ENCODE results near the gene PAX5. TPM values are rescaled to one million over a fixed set of nuclear protein-coding genes. Genes with fewer than 3 reads are reported as not detected.
A peak's percentile ranks its signal among the peaks of the same experiment; 100 is the strongest.

PAX5 gene
- total RNA-seq, 2 experiments from 2014 or later: 0.10 to 0.12 TPM

DNA sequence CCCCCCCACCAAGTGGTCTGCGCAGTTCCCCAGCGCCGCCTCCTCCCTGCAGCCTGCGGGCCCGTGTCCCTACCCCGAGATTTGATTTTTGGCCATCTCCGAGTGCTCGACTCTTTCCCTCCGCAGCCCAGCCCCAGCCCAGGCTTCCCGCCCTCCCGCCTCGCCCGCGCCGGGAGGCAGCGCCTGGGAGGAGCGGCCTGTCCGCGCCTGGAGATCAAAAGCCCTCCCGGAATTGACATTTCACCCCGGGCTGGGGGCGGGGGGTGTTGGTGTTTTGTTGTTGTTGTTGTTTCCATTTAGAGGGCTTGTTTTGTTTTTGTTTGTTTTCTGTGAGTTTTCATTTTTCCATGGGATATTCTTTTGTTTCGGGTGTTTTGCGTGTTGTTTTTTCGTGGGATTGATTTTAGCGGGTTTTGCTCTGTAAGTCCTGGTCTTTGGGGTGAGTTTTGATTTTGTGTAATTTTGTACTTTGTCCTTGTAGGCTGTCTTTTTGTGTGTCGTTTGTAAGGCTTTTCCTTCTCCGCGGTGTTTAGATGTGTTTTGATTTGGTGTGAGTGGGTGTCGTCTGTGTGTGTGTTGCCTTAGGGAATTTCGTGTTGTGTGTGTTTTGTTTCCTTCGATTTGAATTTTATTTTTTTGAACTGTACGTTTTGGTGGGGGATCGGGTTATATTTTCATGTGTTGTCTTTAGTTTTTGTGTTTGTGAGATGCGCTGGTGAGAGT lies 1.7 kb upstream of the PAX5 start:
- Mint-ChIP-seq H3K36me3 (ENCODE audit: low read depth) (peaks cover 6% of the 10 kb centered on the region), H3K4me1 (peaks cover 39% of the 10 kb centered on the region), H3K9me3 (no peaks in the 10 kb centered on the region), H3K4me3 (peak overlapping the region; percentile 61), H3K27me3 (peaks cover 89% of the 10 kb centered on the region), H3K27ac (peak overlapping the region; percentile 15)
- no peak for DNase-seq
- ChIA-PET POLR2A (no interaction called here), CTCF (interaction anchor here (0.9 to 1.4 kb wide), 3 partner anchors 10 to 52 kb away, joined by 3 to 4 read pairs (median 3); no protein-coding TSS in a partner anchor)

- CTCF ChIA-PET: interaction anchor here (1.2 to 1.4 kb wide), 2 partner anchors 9 to 39 kb away, joined by 3 to 4 read pairs; no protein-coding TSS in a partner anchor
- peaks cover 6% of the 10 kb centered on the region for H3K36me3 Mint-ChIP-seq (ENCODE audit: low read depth)
- POLR2A ChIA-PET: no interaction called here
Observed at GRCh38 chr9:37034938-37035647, 1.0 kb upstream of the PAX5 start.

GRCh38 chr9:37034305-37034937 lies 353 bp upstream of the PAX5 start:
- no peak for DNase-seq
- POLR2A ChIA-PET: no interaction called here
- H3K27me3 Mint-ChIP-seq: peaks cover 91% of the 10 kb centered on the region

More at GRCh38 chr9:37034938-37035647, 1.0 kb upstream of the PAX5 start:
- Mint-ChIP-seq H3K27me3 (peaks cover 90% of the 10 kb centered on the region), H3K9me3 (no peaks in the 10 kb centered on the region), H3K4me3 (peak overlapping the region; percentile 43), H3K4me1 (peaks cover 43% of the 10 kb centered on the region), H3K27ac (peak overlapping the region; percentile 17)
- DNase-seq: no peak

DNA sequence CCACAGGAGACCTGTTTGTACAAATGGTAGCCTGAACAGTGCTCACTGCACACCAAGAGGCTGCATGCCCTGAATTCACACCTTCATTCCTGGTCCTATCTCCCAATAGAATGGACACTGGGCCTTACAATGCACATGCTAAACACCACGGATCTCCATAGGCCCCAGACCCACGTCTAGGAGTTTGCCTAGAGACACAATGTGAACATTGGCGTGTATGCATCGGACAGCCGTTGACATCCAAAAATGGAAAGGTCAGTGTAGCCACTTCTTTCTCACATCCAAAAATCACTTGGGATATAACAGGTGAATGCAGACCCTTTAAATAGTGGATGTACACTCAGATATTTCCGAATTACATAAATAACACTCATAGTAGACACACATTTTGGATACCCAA lies 927 bp downstream of the PAX5 start:
- H3K36me3 Mint-ChIP-seq (ENCODE audit: low read depth): peaks cover 6% of the 10 kb centered on the region
- H3K4me3 Mint-ChIP-seq: no peak overlapping the region
- CTCF ChIA-PET: no interaction called here
- no peak for DNase-seq
- POLR2A ChIA-PET: no interaction called here
- H3K9me3 Mint-ChIP-seq: no peaks in the 10 kb centered on the region
- peaks cover 48% of the 10 kb centered on the region for H3K4me1 Mint-ChIP-seq
- no peak overlapping the region for H3K27ac Mint-ChIP-seq
- peaks cover 91% of the 10 kb centered on the region for H3K27me3 Mint-ChIP-seq

More at GRCh38 chr9:37034305-37034937, 353 bp upstream of the PAX5 start:
- H3K36me3 Mint-ChIP-seq (ENCODE audit: low read depth): peaks cover 6% of the 10 kb centered on the region
- H3K9me3 Mint-ChIP-seq: no peaks in the 10 kb centered on the region
- CTCF ChIA-PET: interaction anchor here (1.2 kb wide), 1 partner anchor 8 kb away, joined by 4 read pairs; no protein-coding TSS in a partner anchor
- H3K4me3 Mint-ChIP-seq: peak overlapping the region; percentile 47
- peak overlapping the region; percentile 17 for H3K27ac Mint-ChIP-seq
- H3K4me1 Mint-ChIP-seq: peaks cover 45% of the 10 kb centered on the region

DNA sequence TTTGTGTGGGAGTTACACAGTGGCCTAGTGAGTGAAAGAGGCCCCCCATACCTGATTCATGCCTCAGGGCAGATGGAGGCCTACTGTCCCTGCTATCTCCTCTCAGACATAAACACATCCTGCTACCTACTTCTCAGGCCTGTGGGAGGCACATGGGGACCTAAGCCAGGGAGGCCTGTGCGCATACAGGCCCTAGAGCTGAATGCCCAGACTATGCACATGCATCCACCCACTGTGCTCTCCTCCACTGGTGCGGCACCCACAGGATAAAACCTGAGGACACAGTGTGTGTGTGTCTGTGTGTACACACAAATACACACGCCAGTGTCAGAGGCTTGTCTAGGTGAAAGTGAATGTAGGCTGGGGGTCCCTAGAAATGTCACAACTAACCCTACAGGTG lies 1.4 kb downstream of the PAX5 start:
- Mint-ChIP-seq H3K4me1 (peaks cover 51% of the 10 kb centered on the region), H3K9me3 (no peaks in the 10 kb centered on the region), H3K27ac (no peak overlapping the region), H3K4me3 (no peak overlapping the region), H3K36me3 (ENCODE audit: low read depth) (peaks cover 9% of the 10 kb centered on the region), H3K27me3 (peaks cover 92% of the 10 kb centered on the region)
- ChIA-PET POLR2A (no interaction called here), CTCF (no interaction called here)
- no peak for DNase-seq

GRCh38 chr9:37031902-37032301 lies 2.2 kb downstream of the PAX5 start:
- CTCF ChIA-PET: interaction anchor here (0.5 to 0.7 kb wide), 2 partner anchors 10 to 784 kb away, joined by 3 to 4 read pairs; no protein-coding TSS in a partner anchor

DNA sequence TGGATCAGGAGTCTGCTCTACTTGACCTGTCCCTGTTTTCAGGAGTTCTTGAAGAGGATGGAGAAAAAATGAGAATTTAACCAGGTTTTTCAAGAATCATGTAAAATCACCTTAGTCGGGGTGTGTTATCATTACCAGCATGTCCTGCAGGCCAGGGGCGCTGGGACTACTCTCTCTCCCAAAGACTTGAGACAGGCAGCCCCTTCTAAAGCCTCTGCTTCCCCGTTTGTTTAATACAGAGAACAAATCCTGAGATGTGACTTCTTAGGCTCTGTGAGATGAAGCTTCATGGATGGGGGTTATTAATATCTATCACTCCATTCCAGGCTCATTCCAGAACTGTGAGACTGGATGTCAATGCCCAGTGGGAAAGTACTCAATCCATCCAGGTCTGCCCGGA lies 3.0 kb downstream of the PAX5 start:
- no peak for DNase-seq
- ChIA-PET POLR2A (no interaction called here), CTCF (no interaction called here)
- H3K4me1 Mint-ChIP-seq: peaks cover 47% of the 10 kb centered on the region
- H3K27ac Mint-ChIP-seq: no peak overlapping the region
- peaks cover 9% of the 10 kb centered on the region for H3K36me3 Mint-ChIP-seq (ENCODE audit: low read depth)
- no peaks in the 10 kb centered on the region for H3K9me3 Mint-ChIP-seq
- no peak overlapping the region for H3K4me3 Mint-ChIP-seq
- H3K27me3 Mint-ChIP-seq: peaks cover 92% of the 10 kb centered on the region

More at GRCh38 chr9:37031902-37032301, 2.2 kb downstream of the PAX5 start:
- Mint-ChIP-seq H3K36me3 (ENCODE audit: low read depth) (peaks cover 10% of the 10 kb centered on the region), H3K4me1 (peaks cover 51% of the 10 kb centered on the region), H3K4me3 (no peak overlapping the region), H3K27me3 (peaks cover 93% of the 10 kb centered on the region), H3K27ac (no peak overlapping the region), H3K9me3 (no peaks in the 10 kb centered on the region)
- DNase-seq: no peak
- POLR2A ChIA-PET: no interaction called here

DNA sequence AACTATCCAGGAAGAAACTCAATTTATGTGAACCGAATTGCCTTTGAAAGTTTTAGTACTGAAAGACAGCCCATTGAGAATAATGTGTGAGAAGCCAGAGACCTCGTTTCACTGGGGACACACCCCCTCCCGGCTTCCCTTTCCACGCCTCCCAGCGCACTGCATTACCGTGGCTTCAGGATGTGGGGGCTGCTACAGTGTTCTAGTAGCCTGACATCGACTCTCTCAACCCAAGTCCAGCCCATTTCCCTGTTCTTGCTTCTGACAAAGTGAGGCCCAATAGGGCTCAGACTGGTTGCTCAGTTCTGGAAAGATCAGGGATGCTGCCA lies 3.5 kb downstream of the PAX5 start:
- Mint-ChIP-seq H3K27me3 (peaks cover 92% of the 10 kb centered on the region), H3K4me3 (no peak overlapping the region), H3K36me3 (ENCODE audit: low read depth) (peaks cover 5% of the 10 kb centered on the region), H3K27ac (no peak overlapping the region), H3K9me3 (no peaks in the 10 kb centered on the region), H3K4me1 (peaks cover 48% of the 10 kb centered on the region)
- DNase-seq: no peak
- ChIA-PET POLR2A (no interaction called here), CTCF (no interaction called here)

DNA sequence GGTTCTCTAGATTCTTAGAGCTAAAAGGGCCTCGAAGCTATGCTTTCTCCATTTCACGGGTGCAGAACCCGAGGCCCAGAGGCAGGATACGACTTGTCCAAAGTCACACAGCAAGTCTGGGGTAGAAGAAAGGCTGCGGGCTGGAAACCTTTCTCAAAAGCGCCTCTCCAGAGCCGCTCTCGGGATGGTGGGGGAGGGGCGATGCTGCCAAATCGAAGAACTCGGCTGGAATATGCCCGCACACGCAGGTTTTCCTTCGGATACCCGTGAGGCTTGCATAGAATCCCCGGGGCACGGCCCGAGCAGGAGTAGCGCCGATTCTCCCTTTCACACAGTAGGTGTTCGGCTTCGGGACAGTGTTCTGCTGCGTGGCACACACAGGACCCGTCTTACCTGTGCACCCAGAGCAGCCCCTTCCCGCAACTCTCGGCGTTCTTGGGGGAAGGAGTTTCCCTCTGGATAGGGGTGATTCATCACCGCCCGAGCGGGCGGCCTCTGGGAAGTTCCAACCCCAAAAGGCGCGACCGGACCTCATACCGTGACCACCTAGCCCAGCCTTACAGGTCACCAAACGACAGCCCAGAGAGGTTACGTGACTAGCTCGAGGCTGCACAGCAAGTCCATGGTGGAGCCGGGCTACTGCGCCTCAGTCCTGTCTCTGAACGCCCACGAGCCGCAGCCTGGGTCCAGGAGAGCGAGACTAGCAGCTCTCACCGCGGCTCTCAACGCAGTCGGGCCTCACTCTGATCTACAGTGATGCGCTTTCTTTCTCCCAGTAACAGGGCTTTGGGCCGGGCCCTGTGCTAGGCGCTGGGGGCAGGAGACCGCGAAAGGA lies 4.1 kb downstream of the PAX5 start:
- Mint-ChIP-seq H3K9me3 (no peaks in the 10 kb centered on the region), H3K27me3 (peaks cover 92% of the 10 kb centered on the region), H3K27ac (no peak overlapping the region), H3K36me3 (ENCODE audit: low read depth) (peaks cover 5% of the 10 kb centered on the region), H3K4me1 (peaks cover 44% of the 10 kb centered on the region), H3K4me3 (no peak overlapping the region)
- DNase-seq: no peak
- ChIA-PET CTCF (no interaction called here), POLR2A (no interaction called here)

DNA sequence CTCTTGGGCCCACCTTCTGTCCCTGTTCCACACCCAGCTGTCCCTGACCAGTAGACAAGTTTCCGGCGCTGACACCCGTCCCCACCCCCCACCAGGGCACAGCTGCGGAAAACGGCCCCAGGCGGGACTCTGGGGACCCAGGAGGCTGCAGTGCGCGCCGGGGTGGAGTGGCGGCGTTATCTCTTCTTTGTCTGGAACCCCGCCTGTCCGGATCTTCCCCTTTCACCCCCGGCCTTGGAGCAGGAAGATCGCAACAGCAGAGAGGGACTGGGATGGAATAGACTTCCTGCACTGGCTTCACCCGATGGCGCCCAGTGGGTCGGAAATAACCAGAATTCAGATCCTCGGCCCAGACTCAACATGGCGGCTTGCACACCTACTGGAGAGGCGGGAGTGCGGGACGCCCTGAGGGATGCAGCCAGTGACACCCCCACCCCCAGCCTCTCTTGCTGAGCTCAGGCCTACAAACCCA lies 4.7 kb downstream of the PAX5 start:
- ChIA-PET CTCF (interaction anchor here (1.1 kb wide), 1 partner anchor 41 kb away, joined by 3 read pairs; no protein-coding TSS in a partner anchor), POLR2A (no interaction called here)
- no peak overlapping the region for H3K4me3 Mint-ChIP-seq
- DNase-seq: no peak
- H3K27me3 Mint-ChIP-seq: peaks cover 93% of the 10 kb centered on the region
- H3K9me3 Mint-ChIP-seq: no peaks in the 10 kb centered on the region
- peaks cover 5% of the 10 kb centered on the region for H3K36me3 Mint-ChIP-seq (ENCODE audit: low read depth)
- peaks cover 39% of the 10 kb centered on the region for H3K4me1 Mint-ChIP-seq
- no peak overlapping the region for H3K27ac Mint-ChIP-seq

- Mint-ChIP-seq H3K27ac (no peak overlapping the region), H3K36me3 (ENCODE audit: low read depth) (peaks cover 4% of the 10 kb centered on the region), H3K4me3 (peak overlapping the region; percentile 16), H3K4me1 (peaks cover 34% of the 10 kb centered on the region), H3K27me3 (peaks cover 94% of the 10 kb centered on the region), H3K9me3 (no peaks in the 10 kb centered on the region)
- POLR2A ChIA-PET: interaction anchor here (0.6 kb wide), 1 partner anchor 1022 kb away, joined by 3 read pairs; no protein-coding TSS in a partner anchor
- no peak for DNase-seq
- CTCF ChIA-PET: interaction anchor here (1.1 kb wide), 1 partner anchor 40 kb away, joined by 3 read pairs; no protein-coding TSS in a partner anchor
Observed at GRCh38 chr9:37028420-37029031, 5.5 kb downstream of the PAX5 start.

Measured in activated CD4-positive, alpha-beta T cell treated with anti-CD3 and anti-CD28 coated beads, Interleukin-2, amount 10 ng/mL, durations not matched to agents 7 days and 5 days (primary cell).